Measurements from ENCODE around the gene CUL3. TPM values are rescaled to one million over a fixed set of nuclear protein-coding genes. Genes with fewer than 3 reads are reported as not detected.

The CUL3 gene
- total and polyA plus RNA-seq, 8 donors, result 6.1 to 155 (median 53.2) TPM

DNA sequence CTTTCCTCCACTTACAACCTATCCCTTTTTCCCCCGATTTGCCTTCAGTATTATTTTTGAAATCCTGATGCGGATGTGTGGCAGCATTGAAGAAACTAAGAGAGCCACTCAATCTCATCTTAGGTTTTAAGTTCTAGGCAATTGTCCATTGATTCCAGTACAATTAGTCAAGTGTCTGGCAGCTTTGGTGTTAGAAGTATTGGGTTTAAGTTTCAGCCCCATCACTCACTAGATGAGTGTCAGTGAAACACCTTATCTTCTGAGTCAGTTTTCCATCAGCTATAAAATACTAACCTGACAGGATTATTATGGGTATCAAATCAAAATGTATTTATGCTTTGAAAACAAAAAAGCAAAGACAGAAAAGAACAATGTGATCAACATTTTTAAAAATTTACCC is 16.8 kb upstream of the CUL3 start:
- 87 to 98% (median 92%) methylated on average over 2 of the region's 2 CpGs for WGBS, 5 donors
- no peaks in the 10 kb centered on the region for H3K9me3 ChIP-seq
- H3K27me3 ChIP-seq, result no peaks in the 10 kb centered on the region
- intact Hi-C loops (cut with DNase I; ENCODE audit: low total_unique reads), result no loop called here
- DNase-seq, result no peak
- TF ChIP-seq POLR2A (IDR thresholded peaks at IDR 0.05) (no peak), POLR2AphosphoS5 (IDR thresholded peaks at IDR 0.05) (no peak), CTCF (IDR thresholded peaks at IDR 0.05) (no peak), EP300 (IDR thresholded peaks at IDR 0.05) (no peak)
- H3K27ac ChIP-seq, result no peak overlapping the region
- H3K4me3 ChIP-seq, result no peak overlapping the region
- no peaks in the 10 kb centered on the region for H3K36me3 ChIP-seq
- no peaks in the 10 kb centered on the region for H3K4me1 ChIP-seq

DNA sequence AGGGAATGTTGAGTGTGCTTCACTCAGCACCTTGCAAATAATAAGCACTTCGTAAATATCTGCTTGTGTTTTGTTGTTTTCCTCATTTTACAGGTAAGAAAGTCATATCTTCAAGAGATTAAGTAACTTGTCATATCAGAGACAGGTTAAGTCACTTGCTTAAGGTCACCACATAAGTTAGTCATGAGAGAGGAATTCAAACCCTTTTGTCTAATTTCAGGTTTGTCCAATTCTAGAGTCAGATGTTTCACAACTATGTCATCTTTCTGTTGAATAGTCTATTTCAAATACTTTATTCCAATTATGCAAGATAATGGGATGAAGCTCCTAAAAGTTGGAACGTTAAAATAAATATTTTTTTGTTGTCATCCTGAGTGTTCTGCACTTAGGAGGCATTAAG is 13.5 kb upstream of the CUL3 start:
- intact Hi-C loops (cut with DNase I; ENCODE audit: low total_unique reads), result no loop called here
- Histone ChIP-seq H3K9me3 (no peaks in the 10 kb centered on the region), H3K4me3 (no peak overlapping the region), H3K36me3 (no peaks in the 10 kb centered on the region), H3K27ac (no peak overlapping the region), H3K4me1 (no peaks in the 10 kb centered on the region), H3K27me3 (no peaks in the 10 kb centered on the region)
- WGBS, 5 donors, result 77 to 92% (median 87%) methylated on average over 2 of the region's 2 CpGs
- no peak for DNase-seq
- TF ChIP-seq CTCF (IDR thresholded peaks at IDR 0.05) (no peak), POLR2AphosphoS5 (IDR thresholded peaks at IDR 0.05) (no peak), EP300 (IDR thresholded peaks at IDR 0.05) (no peak), POLR2A (IDR thresholded peaks at IDR 0.05) (no peak)

GRCh38 chr2:224596289-224596688 is 11.1 kb upstream of the CUL3 start:
- Histone ChIP-seq H3K4me1 (no peaks in the 10 kb centered on the region), H3K9me3 (no peaks in the 10 kb centered on the region), H3K27me3 (no peaks in the 10 kb centered on the region), H3K36me3 (no peaks in the 10 kb centered on the region), H3K4me3 (no peak overlapping the region), H3K27ac (no peak overlapping the region)
- TF ChIP-seq POLR2AphosphoS5 (IDR thresholded peaks at IDR 0.05) (no peak), CTCF (IDR thresholded peaks at IDR 0.05) (no peak), EP300 (IDR thresholded peaks at IDR 0.05) (no peak), POLR2A (IDR thresholded peaks at IDR 0.05) (no peak)
- 80 to 95% (median 94%) methylated on average over 1 to 2 of the region's 2 CpGs for WGBS, 5 donors
- intact Hi-C loops (cut with DNase I; ENCODE audit: low total_unique reads), result no loop called here
- no peak for DNase-seq

GRCh38 chr2:224595518-224595917 is 10.4 kb upstream of the CUL3 start:
- H3K36me3 ChIP-seq, result no peaks in the 10 kb centered on the region
- no peaks in the 10 kb centered on the region for H3K4me1 ChIP-seq
- intact Hi-C loops (cut with DNase I; ENCODE audit: low total_unique reads), result no loop called here
- no peak overlapping the region for H3K4me3 ChIP-seq
- no peaks in the 10 kb centered on the region for H3K27me3 ChIP-seq
- H3K9me3 ChIP-seq, result no peaks in the 10 kb centered on the region
- 76 to 91% (median 86%) methylated on average over 4 of the region's 4 CpGs for whole genome bisulfite sequencing, 5 donors
- H3K27ac ChIP-seq, result no peak overlapping the region
- no peak for DNase-seq
- TF ChIP-seq POLR2AphosphoS5 (IDR thresholded peaks at IDR 0.05) (no peak), POLR2A (IDR thresholded peaks at IDR 0.05) (no peak), EP300 (IDR thresholded peaks at IDR 0.05) (no peak), CTCF (IDR thresholded peaks at IDR 0.05) (no peak)

All from stomach (tissue), 9 donors.